ENCODE measurements around the gene MAP3K8.

- TF ChIP-seq EZH2phosphoT487 (IDR thresholded peaks at IDR 0.05; ENCODE audit: insufficient read depth, low read depth) (no peak), EZH2 (IDR thresholded peaks at IDR 0.05; ENCODE audit: insufficient read depth, poor library complexity, severe bottlenecking) (no peak)
Observed at GRCh38 chr10:30403494-30403893, 30.5 kb upstream of the MAP3K8 start.
